Mucosa of descending colon (tissue), 3 donors: Measurements from ENCODE around the gene C21orf58. TPM values are rescaled to one million over a fixed set of nuclear protein-coding genes. Genes with fewer than 3 reads are reported as not detected.

Source experiments
- ATAC-seq: fragments of 200-7000 bp; cut with Tn5 transposase; one replicate; pipeline ENCODE4 v1.9.1; 2020; ENCODE audit warnings: mild to moderate bottlenecking, moderate library complexity
- DNase-seq, 3 donors: peaks; one replicate each; pipeline ENCODE4 v3.0.0-alpha.2; 2020
- H3K36me3 ChIP-seq: fragments of 200-600 bp; one replicate; pipeline ENCODE4 v1.8.0; 2021; ENCODE audit warnings: low read depth, mild to moderate bottlenecking
- H3K4me1 ChIP-seq: fragments of 200-600 bp; one replicate; pipeline ENCODE4 v1.8.0; 2021; ENCODE audit warnings: low read depth, mild to moderate bottlenecking
- H3K4me3 ChIP-seq: fragments of 200-600 bp; one replicate; pipeline ENCODE4 v1.8.0; 2021; ENCODE audit warnings: mild to moderate bottlenecking
- H3K9me3 ChIP-seq: fragments of 200-600 bp; one replicate; pipeline ENCODE4 v1.8.0; 2021; ENCODE audit warnings: mild to moderate bottlenecking
- CTCF ChIP-seq: fragments of 200-600 bp; IDR thresholded peaks from one replicate; pipeline ENCODE4 v1.8.0; 2022; ENCODE audit warnings: antibody characterized with exemption, mild to moderate bottlenecking
- intact Hi-C, 2 donors: fragments of 100-400 bp; cut with DNase I in 1 of 2; cut with micrococcal nuclease in 1 of 2; formaldehyde crosslinking; loops; one replicate each; pipeline versions ENCODE4 v1.11.0 to v1.11.1; 2022; cut with DNase I, micrococcal nuclease
- total RNA-seq, 3 donors: library from RNA; stranded (reverse); fragmentation: NEBNext Ultra II Directional in 2 of 3; extraction: Animal tissue kit (Norgen Biotek cat#: 25700) in 2 of 3; gene quantifications; one replicate each; pipeline versions ENCODE4 v1.2.1 to v1.2.4, GENCODE V29; 2021 to 2023
- donor health status: DM: no; HTN: no; CAD: no; lungs with moderate emphysema.
- donor health status: DM: no; HTN: no; CAD: no.
- donor health status: DM: no; HTN: yes; CAD: no.

C21orf58 gene
- total RNA-seq, 3 donors from 2014 or later = 5.5 to 11.9 (median 5.6) TPM

- Histone ChIP-seq H3K4me1 (no peaks in the 10 kb centered on the region), H3K4me3 (no peak overlapping the region), H3K36me3 (peaks cover 17% of the 10 kb centered on the region), H3K9me3 (no peaks in the 10 kb centered on the region)
- TF ChIP-seq CTCF = no peak
- ATAC-seq = no peak
- intact Hi-C loops = no loop called here
- DNase-seq = no peak
Measured at GRCh38 chr21:46252840-46253239, 70.8 kb downstream of the C21orf58 start.

Other genes with a start within 250 kb of the C21orf58 start
- gene COL6A2, start 225.8 kb downstream of the C21orf58 start, total RNA-seq = 100 to 1,000 TPM in 2 of 3 donors, 10 to 100 TPM in 1; 65.1 to 858 (median 191) TPM
- gene FTCD, start 168.3 kb downstream of the C21orf58 start, total RNA-seq = 1 to 10 TPM in 1 of 3 donors, under 1 TPM in 1, not detected in 1; 0.36 to 2.1 TPM
- 10 to 100 TPM in 1 of 3 donors, 1 to 10 TPM in 2; 4.6 to 10.9 (median 4.6) TPM for gene SPATC1L, start 139.4 kb downstream of the C21orf58 start, total RNA-seq
- 10 to 100 TPM; 72.6 to 84.8 (median 81.1) TPM for gene LSS, start 95.1 kb downstream of the C21orf58 start, total RNA-seq
- 100 to 1,000 TPM in 1 of 3 donors, 10 to 100 TPM in 2; 90.9 to 109 (median 98.1) TPM for gene MCM3AP, start 38.3 kb downstream of the C21orf58 start, total RNA-seq
- 10 to 100 TPM; 10.5 to 20.8 (median 17.1) TPM for gene YBEY, start 37.5 kb downstream of the C21orf58 start, total RNA-seq
- 10 to 100 TPM; 20.4 to 36.9 (median 26.1) TPM for gene PCNT, start 286 bp upstream of the C21orf58 start, total RNA-seq
- gene DIP2A, start 135.0 kb upstream of the C21orf58 start, total RNA-seq = 10 to 100 TPM; 43.8 to 56.7 (median 49.3) TPM